ENCODE data around the gene NTSR1.

DNA sequence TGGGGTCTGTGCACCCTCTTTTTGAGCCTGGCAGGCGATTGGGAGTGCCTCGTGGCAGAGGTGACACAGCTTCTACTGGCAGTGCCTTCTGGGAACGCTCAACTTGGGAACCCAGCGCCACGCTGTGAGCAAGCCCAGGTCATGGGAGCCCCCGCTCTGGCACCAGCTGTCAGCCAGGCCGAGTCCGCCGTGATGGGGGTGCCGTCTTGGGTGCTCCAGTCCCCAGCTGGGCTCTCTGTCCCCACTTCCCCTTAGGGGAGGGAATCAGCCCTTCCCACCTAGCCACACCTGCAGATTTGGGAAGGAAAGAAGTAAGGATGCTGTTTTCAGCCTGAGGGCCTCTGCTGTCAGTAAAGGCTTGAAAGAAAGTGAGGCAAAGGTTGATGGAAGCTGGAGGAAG, 31.0 kb upstream of the NTSR1 start:
- TF ChIP-seq POLR2A (IDR thresholded peaks at IDR 0.05; ENCODE audit: low read depth, low read length): no peak
- TF ChIP-seq PAX5 (IDR thresholded peaks at IDR 0.05; ENCODE audit: insufficient read depth, low read length, severe bottlenecking): no peak
- TF ChIP-seq POU2F2 (IDR thresholded peaks at IDR 0.05; ENCODE audit: low read depth, low read length): no peak
- TF ChIP-seq POLR2AphosphoS5 (IDR thresholded peaks at IDR 0.05; ENCODE audit: low read depth, low read length): no peak
- no peak for TF ChIP-seq TAF1 (IDR thresholded peaks at IDR 0.05; ENCODE audit: low read depth, low read length)
- no peak for TF ChIP-seq SPI1 (IDR thresholded peaks at IDR 0.05; ENCODE audit: low read depth, low read length)

All from GM12891 (cell line).